Fibroblast of lung (primary cell): ENCODE measurements around the gene HSPA13. TPM values are rescaled to one million over a fixed set of nuclear protein-coding genes. Genes with fewer than 3 reads are reported as not detected.

Experiments
- DNase-seq, 2 donors: peaks; one replicate each; pipeline versions ENCODE4 v3.0.0 to v3.0.0-alpha.2; 2010; ENCODE audit warnings: low read depth in 2 of 2
- H2AFZ ChIP-seq: 2 replicates; pipeline ENCODE4 v1.5.1; 2012; ENCODE audit warnings: low read length, control low read depth, inconsistent platforms
- H3K27ac ChIP-seq: 2 replicates; pipeline ENCODE4 v1.5.1; 2011; ENCODE audit warnings: low read length, control low read depth; ENCODE audit not compliant: insufficient read depth
- H3K27me3 ChIP-seq: 2 replicates; pipeline ENCODE4 v1.5.1; 2011; ENCODE audit warnings: mild to moderate bottlenecking, low read length; ENCODE audit not compliant: control insufficient read depth, insufficient read depth
- H3K36me3 ChIP-seq: 2 replicates; pipeline ENCODE4 v1.5.1; 2011; ENCODE audit warnings: low read length; ENCODE audit not compliant: control insufficient read depth, insufficient read depth
- H3K4me1 ChIP-seq: 2 replicates; pipeline ENCODE4 v1.5.1; 2011; ENCODE audit warnings: low read length; ENCODE audit not compliant: control insufficient read depth, insufficient read depth; ENCODE audit errors: extremely low read depth
- H3K4me2 ChIP-seq: 2 replicates; pipeline ENCODE4 v1.5.1; 2011; ENCODE audit warnings: low read length, control low read depth; ENCODE audit not compliant: insufficient read depth; ENCODE audit errors: extremely low read depth
- H3K4me3 ChIP-seq, 4 experiments: fragments of 200-600 bp in 1 of 4; sonication (generic) in 1 of 4; replicated peaks in 1 of 4; 2 replicates each; pipeline ENCODE4 v1.5.1; 2011 to 2016; ENCODE audit warnings: low read length in 4 of 4, low read depth in 3 of 4, mild to moderate bottlenecking in 3 of 4, control low read depth in 2 of 4, inconsistent platforms in 1 of 4, mixed read lengths in 1 of 4; ENCODE audit not compliant: insufficient read depth in 1 of 4; ENCODE audit errors: control extremely low read depth in 1 of 4
- H3K79me2 ChIP-seq: 2 replicates; pipeline ENCODE4 v1.5.1; 2012; ENCODE audit warnings: mild to moderate bottlenecking, low read length, inconsistent platforms; ENCODE audit not compliant: control insufficient read depth, insufficient read depth
- H3K9ac ChIP-seq: 2 replicates; pipeline ENCODE4 v1.5.1; 2011; ENCODE audit warnings: mild to moderate bottlenecking, low read length, control low read depth; ENCODE audit not compliant: insufficient read depth
- H3K9me3 ChIP-seq: 2 replicates; pipeline ENCODE4 v1.5.1; 2012; ENCODE audit warnings: low read depth, low read length; ENCODE audit not compliant: control insufficient read depth, insufficient read depth
- H4K20me1 ChIP-seq: 2 replicates; pipeline ENCODE4 v1.5.1; 2011; ENCODE audit warnings: low read length; ENCODE audit not compliant: control insufficient read depth, insufficient read depth; ENCODE audit errors: extremely low read depth
- CTCF ChIP-seq, 2 donors: IDR thresholded peaks in 1 of 2; conservative IDR thresholded peaks in 1 of 2; 1 replicate in 1 of 2; 2 replicates in 1 of 2; pipeline ENCODE4 v1.5.1; 2011 to 2012; ENCODE audit warnings: low read length in 2 of 2, control low read depth in 1 of 2, inconsistent platforms in 1 of 2, low read depth in 1 of 2, mild to moderate bottlenecking in 1 of 2
- EZH2 ChIP-seq: IDR thresholded peaks from 2 replicates; pipeline ENCODE4 v1.5.1; 2012; ENCODE audit warnings: low read length, control low read depth, mild to moderate bottlenecking; ENCODE audit errors: missing control alignments
- polyA plus RNA-seq, 2 donors: library from polyadenylated mRNA; depleted of rRNA in 1 of 2; stranded (reverse) in 1 of 2; unstranded in 1 of 2; fragments of >200 nt; gene quantifications; 2 replicates each; pipeline ENCODE4 v1.2.1, GENCODE V29; 2011 to 2012; ENCODE audit warnings: missing spikeins in 1 of 2
- total RNA-seq: library from RNA; depleted of rRNA; stranded (reverse); fragments of >200 nt; gene quantifications from 2 replicates; pipeline ENCODE4 v1.2.1, GENCODE V29; 2014

The HSPA13 gene
- total and polyA plus RNA-seq, 2 donors (not counting 1 experiment from before 2014, with no cell fraction given): 39.5 to 63.6 TPM

- H4K20me1 ChIP-seq: no peaks in the 10 kb centered on the region
- TF ChIP-seq EZH2 (no peak), CTCF (conservative IDR thresholded peaks at IDR 0.05 in 1 of 2, IDR thresholded peaks at IDR 0.05 in 1 of 2; ENCODE audit: low read depth in 1 of 2, low read length in 2 of 2) (no peak)
- no peak overlapping the region for H2AFZ ChIP-seq
- H3K27me3 ChIP-seq: no peaks in the 10 kb centered on the region
- H3K4me1 ChIP-seq: no peaks in the 10 kb centered on the region
- no peaks in the 10 kb centered on the region for H3K36me3 ChIP-seq
- H3K9ac ChIP-seq: no peak overlapping the region
- no peak overlapping the region for H3K27ac ChIP-seq
- H3K79me2 ChIP-seq: no peaks in the 10 kb centered on the region
- no peak for DNase-seq
- no peaks in the 10 kb centered on the region for H3K9me3 ChIP-seq
- no peak overlapping the region for H3K4me3 ChIP-seq
- H3K4me2 ChIP-seq: no peak overlapping the region
These were observed 23.0 kb upstream of the HSPA13 start for GRCh38 chr21:14405962-14406361.

DNA sequence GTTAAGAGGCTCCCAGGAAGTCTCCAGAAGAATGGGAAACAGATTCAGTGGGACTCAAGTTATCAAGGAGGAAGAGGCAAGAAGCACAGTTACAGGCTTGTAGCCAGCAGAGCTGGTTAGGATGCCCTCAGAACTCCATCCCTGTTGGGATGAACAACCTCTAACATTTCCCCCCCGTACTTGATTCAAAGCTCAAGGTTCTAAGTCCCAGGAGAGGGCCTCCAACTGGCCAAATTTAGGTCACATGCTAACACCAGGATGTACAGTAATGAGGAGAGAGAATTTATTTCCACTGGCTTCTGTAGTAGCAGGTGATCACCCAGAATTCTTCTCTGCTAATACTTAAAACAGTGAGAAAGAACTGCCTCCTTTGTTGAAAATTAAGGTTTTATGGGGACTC lies 22.3 kb upstream of the HSPA13 start:
- no peak overlapping the region for H3K27ac ChIP-seq
- H3K27me3 ChIP-seq: no peaks in the 10 kb centered on the region
- no peaks in the 10 kb centered on the region for H3K4me1 ChIP-seq
- H3K36me3 ChIP-seq: no peaks in the 10 kb centered on the region
- H4K20me1 ChIP-seq: no peaks in the 10 kb centered on the region
- H3K9me3 ChIP-seq: no peaks in the 10 kb centered on the region
- no peak overlapping the region for H3K9ac ChIP-seq
- TF ChIP-seq CTCF (conservative IDR thresholded peaks at IDR 0.05 in 1 of 2, IDR thresholded peaks at IDR 0.05 in 1 of 2; ENCODE audit: low read depth in 1 of 2, low read length in 2 of 2): no peak
- no peak for TF ChIP-seq EZH2
- no peak for DNase-seq
- no peak overlapping the region for H3K4me3 ChIP-seq
- no peak overlapping the region for H3K4me2 ChIP-seq
- no peak overlapping the region for H2AFZ ChIP-seq
- no peaks in the 10 kb centered on the region for H3K79me2 ChIP-seq

DNA sequence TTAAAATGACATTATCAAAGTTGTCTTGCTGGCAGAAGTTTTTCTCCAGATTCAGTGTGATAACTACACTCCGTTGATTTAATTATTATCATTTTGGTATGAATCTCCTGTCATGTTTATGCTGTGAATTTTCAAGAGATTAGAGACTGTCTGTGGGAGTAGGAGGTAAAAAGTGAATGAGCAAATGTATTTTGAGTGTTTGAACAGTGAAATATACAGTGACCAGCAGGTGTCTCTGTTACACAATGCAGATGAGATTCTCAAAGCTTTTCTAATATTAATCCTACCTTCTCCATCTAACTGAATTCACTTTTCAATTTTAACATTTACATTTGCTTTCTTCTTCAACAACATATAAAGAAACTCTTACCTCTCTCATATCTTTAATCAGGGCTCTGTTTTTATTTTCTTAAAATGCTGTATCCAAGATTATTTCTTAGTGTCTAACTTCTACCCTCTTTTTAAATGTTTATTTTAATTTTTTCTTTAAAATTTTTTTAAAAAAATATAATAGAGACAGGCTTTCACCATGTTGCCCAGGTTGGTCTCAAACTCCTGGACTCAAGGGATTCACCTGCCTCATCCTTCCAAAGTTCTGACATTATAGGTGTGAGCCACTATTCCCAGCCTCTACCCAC lies 20.9 kb upstream of the HSPA13 start:
- Histone ChIP-seq H3K27me3 (no peaks in the 10 kb centered on the region), H3K4me3 (no peak overlapping the region), H3K9me3 (no peaks in the 10 kb centered on the region), H3K9ac (no peak overlapping the region), H4K20me1 (no peaks in the 10 kb centered on the region), H3K4me1 (no peaks in the 10 kb centered on the region), H3K4me2 (no peak overlapping the region), H3K36me3 (no peaks in the 10 kb centered on the region), H3K27ac (no peak overlapping the region), H3K79me2 (no peaks in the 10 kb centered on the region), H2AFZ (no peak overlapping the region)
- TF ChIP-seq EZH2 (no peak), CTCF (conservative IDR thresholded peaks at IDR 0.05 in 1 of 2, IDR thresholded peaks at IDR 0.05 in 1 of 2; ENCODE audit: low read depth in 1 of 2, low read length in 2 of 2) (peak; percentile 21 to 57)
- peak; percentile 23 to 58 for DNase-seq
